K562 (cell line): Measurements from ENCODE around the gene KCND2. TPM values are rescaled to one million over a fixed set of nuclear protein-coding genes. Genes with fewer than 3 reads are reported as not detected.
"Not testable (repeated sequence)": the region's sequence is repeated elsewhere in the genome, so short reads cannot be mapped to it uniquely, and the experiment has no call there.

ENCODE experiments used
- ATAC-seq: fragments of 200-7000 bp; cut with Tn5 transposase; 3 replicates; pipeline ENCODE4 v1.9.1; 2020; ENCODE audit warnings: moderate library complexity
- BruUV-seq: library from RNA; stranded (reverse); fragments of 400-500 nt; replicated peaks from 2 replicates; lab custom pipeline; 2021; lab: Mats Ljungman, UMichigan
- CTCF ChIA-PET: fragments of 300-600 bp; formaldehyde crosslinking; extraction: SDS; loops from one replicate; lab custom pipeline; 2021; ENCODE audit warnings: low intra/inter-chr PET ratio; lab: Yijun Ruan, JAX
- POLR2A ChIA-PET: fragments of 300-600, 350-650 bp; sonication (Branson Sonifier 250); formaldehyde crosslinking; extraction: SDS; loops from one replicate; lab custom pipeline; 2021; ENCODE audit warnings: antibody characterized with exemption, inconsistent platforms; lab: Yijun Ruan, JAX
- DNase-seq, 4 experiments: peaks; one replicate each; pipeline versions ENCODE4 v3.0.0 to v3.0.0-alpha.2; 2011 to 2018; ENCODE audit warnings: low spot score in 3 of 4, mixed read lengths in 3 of 4; ENCODE audit errors: extremely low read depth in 1 of 4
- FAIRE-seq: peaks from 2 replicates; lab custom pipeline; 2011; peaks lifted over from hg19 to GRCh38; lab: Jason Lieb, UNC
- H2AFZ ChIP-seq: 2 replicates; pipeline ENCODE4 v1.6.0; 2011; ENCODE audit warnings: low read depth, low read length, control low read depth, inconsistent platforms
- H3K27ac ChIP-seq: fragments of 200-600 bp; 3 replicates; pipeline ENCODE4 v1.8.0; 2011; ENCODE audit warnings: low read depth, mild to moderate bottlenecking, control low read depth, inconsistent platforms, low read length, moderate library complexity, mixed read lengths; ENCODE audit errors: extremely low read depth
- H3K27me3 ChIP-seq, 2 experiments: fragments of 300-600 bp in 1 of 2; 2 replicates in 1 of 2; 3 replicates in 1 of 2; pipeline versions ENCODE4 v1.6.0 to v1.8.0; 2011; ENCODE audit warnings: inconsistent platforms in 2 of 2, low read length in 2 of 2, mild to moderate bottlenecking in 1 of 2, mixed read lengths in 1 of 2, moderate library complexity in 1 of 2; ENCODE audit not compliant: control insufficient read depth in 2 of 2, insufficient read depth in 2 of 2
- H3K36me3 ChIP-seq: fragments of 300-600 bp; 3 replicates; pipeline ENCODE4 v1.8.0; 2011; ENCODE audit warnings: mild to moderate bottlenecking, low read length, inconsistent platforms; ENCODE audit not compliant: control insufficient read depth, insufficient read depth
- H3K4me1 ChIP-seq, 2 experiments: fragments of 200-600 bp in 1 of 2; replicated peaks in 1 of 2; 2 replicates in 1 of 2; 3 replicates in 1 of 2; pipeline versions ENCODE4 v1.5.1 to v1.8.0; 2011; ENCODE audit warnings: inconsistent platforms in 2 of 2, low read length in 2 of 2, mild to moderate bottlenecking in 1 of 2, mixed read lengths in 1 of 2, moderate library complexity in 1 of 2; ENCODE audit not compliant: control insufficient read depth in 2 of 2, insufficient read depth in 2 of 2
- H3K4me2 ChIP-seq: 2 replicates; pipeline ENCODE4 v1.6.1; 2011; ENCODE audit warnings: low read length, control low read depth, inconsistent platforms, mixed read lengths; ENCODE audit not compliant: insufficient read depth
- H3K4me3 ChIP-seq: fragments of 200-600 bp; sonication (generic), shearing (Covaris generic); 2 replicates; pipeline ENCODE4 v1.5.1; 2016; ENCODE audit warnings: control low read depth, inconsistent platforms
- H3K79me2 ChIP-seq: fragments of 200-600 bp; 3 replicates; pipeline ENCODE4 v1.8.0; 2011; ENCODE audit warnings: low read length, inconsistent platforms; ENCODE audit not compliant: control insufficient read depth, insufficient read depth
- H3K9ac ChIP-seq, 2 experiments: 2 replicates each; pipeline versions ENCODE4 v1.6.0 to v1.6.1; 2011; ENCODE audit warnings: low read depth in 2 of 2, low read length in 2 of 2, control low read depth in 1 of 2, inconsistent platforms in 1 of 2, mild to moderate bottlenecking in 1 of 2, mixed read lengths in 1 of 2; ENCODE audit not compliant: insufficient read depth in 1 of 2
- H3K9me1 ChIP-seq: one replicate; pipeline ENCODE4 v1.6.0; 2011; ENCODE audit warnings: inconsistent platforms, mild to moderate bottlenecking, low read length, moderate library complexity; ENCODE audit not compliant: control insufficient read depth, insufficient read depth
- H3K9me3 ChIP-seq: replicated peaks from 2 replicates; pipeline ENCODE4 v1.5.1; 2011; ENCODE audit warnings: low read depth, low read length, inconsistent platforms; ENCODE audit not compliant: control insufficient read depth, insufficient read depth
- H4K20me1 ChIP-seq: replicated peaks from 2 replicates; pipeline ENCODE4 v1.6.1; 2011; ENCODE audit warnings: low read length, inconsistent platforms, mixed read lengths; ENCODE audit not compliant: control insufficient read depth, insufficient read depth
- COPS2 ChIP-seq: fragments of 450-650 bp; conservative IDR thresholded peaks from 2 replicates; pipeline ENCODE4 v1.6.1; 2016; ENCODE audit warnings: mild to moderate bottlenecking, moderate library complexity
- CREBBP ChIP-seq: IDR thresholded peaks from one replicate; pipeline ENCODE4 v1.6.1; 2012; ENCODE audit warnings: low read depth, mild to moderate bottlenecking, control low read depth, inconsistent platforms, low read length
- PHTF2 ChIP-seq: fragments of 250-450 bp; sonication (Bioruptor Pico); IDR thresholded peaks from 2 replicates; pipeline ENCODE4 v1.5.0; 2021; ENCODE audit warnings: mild to moderate bottlenecking
- ZBTB12 ChIP-seq: fragments of 250-450 bp; sonication (Bioruptor Pico); IDR thresholded peaks from 2 replicates; pipeline ENCODE4 v1.4.0; 2020
- WGBS: fragments of 100-300 bp; shearing (Covaris generic); methylation state at CpG from one replicate; pipeline ENCODE4 v1.1.6; 2016; ENCODE audit warnings: low coverage, mixed read lengths; ENCODE audit not compliant: insufficient coverage; ENCODE audit errors: missing lambda C conversion rate; 5-methylcytosine and 5-hydroxymethylcytosine counted together
- in situ Hi-C: fragments of 300-500 bp; cut with MboI; formaldehyde crosslinking; loops from 4 replicates; pipeline ENCODE4 v1.15.0; 2018; ENCODE audit warnings: inconsistent platforms, mixed read lengths
- intact Hi-C: fragments of 100-400 bp; cut with micrococcal nuclease; formaldehyde crosslinking; loops from 2 replicates; pipeline ENCODE4 v1.14.2; 2022
- polyA plus RNA-seq, 8 experiments: library from polyadenylated mRNA; depleted of rRNA in 4 of 8; stranded (reverse) in 5 of 8; unstranded in 3 of 8; fragments of >200 nt; fragmentation: Nextera tagmentation in 2 of 8; fragmentation: Illumina TruSeq in 1 of 8; extraction: Ambion mirVana in 2 of 8; extraction: Trizol in 1 of 8; gene quantifications; 2 replicates each; pipeline versions ENCODE4 v1.2.1 to v1.2.3, GENCODE V29; 2011 to 2014; ENCODE audit warnings: inconsistent platforms in 1 of 8, missing spikeins in 1 of 8
- total RNA-seq, 7 experiments: library from RNA; depleted of rRNA in 6 of 7; stranded (reverse); fragments of >200 nt in 6 of 7; fragmentation: Illumina TruSeq in 2 of 7; extraction: Trizol in 2 of 7; gene quantifications; 2 replicates each; pipeline versions ENCODE4 v1.2.1 to v1.2.3, GENCODE V29; 2011 to 2021; ENCODE audit warnings: low replicate concordance in 1 of 7

KCND2 gene
- total and polyA plus RNA-seq, 9 of the 15 experiments (the other 6 are each of a cell fraction or from before 2014, with no cell fraction given) = 0.03 to 0.12 TPM; not detected in 7

GRCh38 chr7:120780938-120781337, 508.0 kb downstream of the KCND2 start (continued):
- no peak for TF ChIP-seq COPS2
- no peak for TF ChIP-seq PHTF2

DNA sequence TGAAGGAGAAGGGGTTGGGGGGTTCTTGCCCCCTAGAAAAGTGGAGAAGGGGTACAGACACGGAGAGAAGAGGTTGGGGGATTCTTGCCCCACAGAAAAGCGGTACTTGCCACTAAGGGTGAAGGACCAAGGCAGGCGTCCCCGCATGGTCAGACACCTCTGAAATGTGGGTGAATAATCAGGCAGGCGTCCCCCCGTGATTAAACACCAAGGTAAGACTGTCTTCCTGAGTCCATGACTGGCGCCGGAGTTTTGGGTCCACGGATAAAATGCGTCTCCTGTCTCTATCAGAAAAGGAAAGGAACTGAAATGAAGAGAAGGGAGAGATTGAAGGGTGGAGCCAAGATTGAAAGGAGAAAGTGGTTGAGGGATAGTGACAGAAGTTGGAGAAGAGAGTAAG, 508.9 kb downstream of the KCND2 start:
- WGBS = 2% methylated on average over 10 of the region's 10 CpGs
- peaks cover 11 to 24% of the 10 kb centered on the region in 2 experiments for H3K27me3 ChIP-seq
- intact Hi-C loops, POLR2A ChIA-PET, ATAC-seq, CTCF ChIA-PET, H3K9me3 ChIP-seq, BruUV-seq, H3K27ac ChIP-seq, DNase-seq, H3K79me2 ChIP-seq, H3K9ac ChIP-seq, H2AFZ ChIP-seq, H3K4me3 ChIP-seq, H3K4me1 ChIP-seq, H3K36me3 ChIP-seq, H3K9me1 ChIP-seq, FAIRE-seq, H4K20me1 ChIP-seq, H3K4me2 ChIP-seq: not testable (repeated sequence)
- in situ Hi-C loops = loop anchor here (25.0 kb wide), 1 partner anchor 755 kb away; no protein-coding TSS in a partner anchor

- 2% methylated on average over 6 of the region's 6 CpGs for WGBS
Measured at GRCh38 chr7:120783273-120783672, 510.3 kb downstream of the KCND2 start.

More at GRCh38 chr7:120783273-120783672, 510.3 kb downstream of the KCND2 start:
- Histone ChIP-seq H4K20me1 (no peaks in the 10 kb centered on the region), H3K4me1 (no peaks in the 10 kb centered on the region), H3K9me1 (no peaks in the 10 kb centered on the region), H3K4me3 (no peak overlapping the region), H3K79me2 (no peaks in the 10 kb centered on the region), H3K4me2 (no peak overlapping the region), H2AFZ (no peak overlapping the region), H3K36me3 (no peaks in the 10 kb centered on the region), H3K9me3 (no peaks in the 10 kb centered on the region), H3K27ac (no peak overlapping the region), H3K27me3 (peaks cover 11 to 24% of the 10 kb centered on the region in 2 experiments), H3K9ac (no peak overlapping the region)
- BruUV-seq = no TSS peak
- ATAC-seq (peak; percentile 49; the same call in 2 of the 3 replicates), DNase-seq (no peak), FAIRE-seq (no peak)
- intact Hi-C loops = no loop called here
- TF ChIP-seq CREBBP (no peak), ZBTB12 (CRISPR knock-in tag) (no peak)
- CTCF ChIA-PET = no interaction called here
- in situ Hi-C loops = loop anchor here (25.0 kb wide), 1 partner anchor 754 kb away; no protein-coding TSS in a partner anchor
- POLR2A ChIA-PET = interaction anchor here (1.0 to 1.7 kb wide), 3 partner anchors 9 to 324 kb away, joined by 3 to 4 read pairs (median 3); no protein-coding TSS in a partner anchor
